ENCODE results near the gene INSYN2B.

DNA sequence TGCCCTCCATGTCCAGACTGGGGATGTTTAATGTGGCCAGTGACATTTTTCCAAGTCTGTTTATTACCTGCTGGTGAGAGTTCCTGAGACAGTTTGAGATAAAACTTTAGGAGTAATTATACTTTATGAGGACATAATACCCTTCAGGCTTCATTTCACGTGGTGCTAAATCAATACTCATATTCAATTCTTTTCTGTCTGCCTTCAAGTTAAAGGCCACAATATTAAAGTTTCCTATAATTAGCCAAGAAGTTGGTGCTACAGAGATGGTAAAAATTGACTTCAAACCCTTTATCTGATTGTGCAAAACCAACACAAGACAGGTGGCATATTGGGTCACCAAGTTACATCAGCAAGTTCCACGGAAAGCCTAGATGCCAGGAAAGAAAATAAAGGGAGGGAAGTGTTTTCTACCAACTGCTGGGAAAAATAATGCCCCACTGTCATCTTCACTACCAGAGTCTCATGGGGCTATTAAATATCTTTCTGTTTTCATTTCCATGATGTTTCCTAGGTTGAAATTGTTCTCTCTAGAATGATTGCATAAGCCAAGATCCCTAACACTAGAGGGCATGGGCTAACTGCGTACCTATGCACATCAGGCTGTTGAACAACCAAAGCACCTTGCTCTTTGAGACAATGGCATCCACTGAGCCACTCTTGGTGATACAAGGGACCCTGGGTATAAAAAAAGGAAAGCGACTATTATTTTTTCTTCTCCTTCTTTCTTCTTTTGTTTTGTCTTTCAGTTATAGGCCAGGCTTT, 68.7 kb downstream of the INSYN2B start:
- TF ChIP-seq, protein P1, sequence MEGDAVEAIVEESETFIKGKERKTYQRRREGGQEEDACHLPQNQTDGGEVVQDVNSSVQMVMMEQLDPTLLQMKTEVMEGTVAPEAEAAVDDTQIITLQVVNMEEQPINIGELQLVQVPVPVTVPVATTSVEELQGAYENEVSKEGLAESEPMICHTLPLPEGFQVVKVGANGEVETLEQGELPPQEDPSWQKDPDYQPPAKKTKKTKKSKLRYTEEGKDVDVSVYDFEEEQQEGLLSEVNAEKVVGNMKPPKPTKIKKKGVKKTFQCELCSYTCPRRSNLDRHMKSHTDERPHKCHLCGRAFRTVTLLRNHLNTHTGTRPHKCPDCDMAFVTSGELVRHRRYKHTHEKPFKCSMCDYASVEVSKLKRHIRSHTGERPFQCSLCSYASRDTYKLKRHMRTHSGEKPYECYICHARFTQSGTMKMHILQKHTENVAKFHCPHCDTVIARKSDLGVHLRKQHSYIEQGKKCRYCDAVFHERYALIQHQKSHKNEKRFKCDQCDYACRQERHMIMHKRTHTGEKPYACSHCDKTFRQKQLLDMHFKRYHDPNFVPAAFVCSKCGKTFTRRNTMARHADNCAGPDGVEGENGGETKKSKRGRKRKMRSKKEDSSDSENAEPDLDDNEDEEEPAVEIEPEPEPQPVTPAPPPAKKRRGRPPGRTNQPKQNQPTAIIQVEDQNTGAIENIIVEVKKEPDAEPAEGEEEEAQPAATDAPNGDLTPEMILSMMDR (IDR thresholded peaks at IDR 0.05), result no peak
- TF ChIP-seq POLR2A (IDR thresholded peaks at IDR 0.05) (no peak), EP300 (IDR thresholded peaks at IDR 0.05) (no peak)
